ENCODE results near the gene PLEKHH2.

PLEKHH2 gene

GRCh38 chr2:43812947-43813346 lies 175.9 kb downstream of the PLEKHH2 start:
- DNase-seq (ENCODE audit: low read depth): no peak

- no peak for DNase-seq (ENCODE audit: low read depth)
Measured at GRCh38 chr2:43814711-43815110, 177.7 kb downstream of the PLEKHH2 start.
